GM23338 (cell line): Measurements from ENCODE around the gene CCR6. TPM values are rescaled to one million over a fixed set of nuclear protein-coding genes. Genes with fewer than 3 reads are reported as not detected.

ENCODE experiments used
- ATAC-seq: fragments of 200-7000 bp; cut with Tn5 transposase; 3 replicates; pipeline ENCODE4 v1.9.1; 2020
- DNase-seq: peaks from one replicate; pipeline ENCODE4 v3.0.0-alpha.2; 2015; ENCODE audit warnings: low spot score
- H2AFZ ChIP-seq: fragments of 200-600 bp; sonication (generic); 2 replicates; pipeline ENCODE4 v1.8.0; 2016; ENCODE audit warnings: antibody characterized with exemption, mild to moderate bottlenecking, moderate library complexity
- H3F3A ChIP-seq: fragments of 200-600 bp; sonication (generic); replicated peaks from 2 replicates; pipeline ENCODE4 v1.8.0; 2017; ENCODE audit warnings: antibody characterized with exemption, mixed run types, low read depth
- H3K27ac ChIP-seq: fragments of 200-600 bp; sonication (generic); 2 replicates; pipeline ENCODE4 v1.6.1; 2016; ENCODE audit warnings: low read depth
- H3K27me3 ChIP-seq: fragments of 200-600 bp; sonication (generic); 2 replicates; pipeline ENCODE4 v1.8.0; 2016; ENCODE audit warnings: mild to moderate bottlenecking, mixed run types, moderate library complexity; ENCODE audit not compliant: insufficient read depth
- H3K36me3 ChIP-seq: fragments of 200-600 bp; sonication (generic); 2 replicates; pipeline ENCODE4 v1.8.0; 2016; ENCODE audit warnings: mild to moderate bottlenecking; ENCODE audit not compliant: insufficient read depth
- H3K4me1 ChIP-seq: fragments of 200-600 bp; sonication (generic); 2 replicates; pipeline ENCODE4 v1.8.0; 2016; ENCODE audit warnings: mild to moderate bottlenecking, moderate library complexity; ENCODE audit not compliant: insufficient read depth
- H3K4me2 ChIP-seq: fragments of 200-600 bp; sonication (generic); 2 replicates; pipeline ENCODE4 v1.7.1; 2017; ENCODE audit warnings: mixed run types
- H3K4me3 ChIP-seq: fragments of 200-600 bp; sonication (generic); 2 replicates; pipeline ENCODE4 v1.6.1; 2016; ENCODE audit warnings: mixed run types
- H3K79me2 ChIP-seq: fragments of 200-600 bp; sonication (generic); replicated peaks from 2 replicates; pipeline ENCODE4 v1.8.0; 2017; ENCODE audit warnings: mild to moderate bottlenecking; ENCODE audit not compliant: insufficient read depth
- H3K9me2 ChIP-seq: fragments of 200-600 bp; sonication (generic); 2 replicates; pipeline ENCODE4 v1.8.0; 2017; ENCODE audit not compliant: insufficient read depth
- H4K20me1 ChIP-seq: fragments of 200-600 bp; sonication (generic); replicated peaks from 2 replicates; pipeline ENCODE4 v1.8.0; 2017; ENCODE audit warnings: mild to moderate bottlenecking; ENCODE audit not compliant: insufficient read depth
- H3K27ac Mint-ChIP-seq: 2 replicates; pipeline ENCODE4 v1.8.0; 2020; ENCODE audit warnings: inconsistent platforms, mild to moderate bottlenecking, moderate library complexity, mixed read lengths
- H3K27me3 Mint-ChIP-seq: 3 replicates; pipeline ENCODE4 v1.8.0; 2022; ENCODE audit warnings: low read depth, mild to moderate bottlenecking, moderate library complexity, mixed read lengths, inconsistent platforms; ENCODE audit not compliant: insufficient read depth, poor library complexity
- H3K36me3 Mint-ChIP-seq: 3 replicates; pipeline ENCODE4 v1.8.0; 2021; ENCODE audit warnings: low read depth, mild to moderate bottlenecking, inconsistent platforms, moderate library complexity, mixed read lengths
- H3K4me1 Mint-ChIP-seq: 3 replicates; pipeline ENCODE4 v1.8.0; 2020; ENCODE audit warnings: mild to moderate bottlenecking, inconsistent platforms, mixed read lengths
- H3K4me3 Mint-ChIP-seq: 3 replicates; pipeline ENCODE4 v1.8.0; 2021; ENCODE audit warnings: moderate library complexity, mild to moderate bottlenecking, inconsistent platforms, mixed read lengths
- H3K9me3 Mint-ChIP-seq: 3 replicates; pipeline ENCODE4 v1.8.0; 2020; ENCODE audit warnings: moderate library complexity, mild to moderate bottlenecking, inconsistent platforms, mixed read lengths
- CTCF ChIP-seq, 2 experiments: fragments of 200-600 bp in 1 of 2; sonication (generic) in 1 of 2; conservative IDR thresholded peaks; 2 replicates each; pipeline versions ENCODE4 v1.5.1 to v1.6.1; 2016 to 2017; ENCODE audit warnings: antibody characterized with exemption in 2 of 2, low read depth in 2 of 2, mild to moderate bottlenecking in 2 of 2, moderate library complexity in 1 of 2
- ETS1 ChIP-seq: IDR thresholded peaks from 2 replicates; pipeline ENCODE4 v1.6.1; 2016; ENCODE audit warnings: antibody characterized with exemption
- EZH2phosphoT487 ChIP-seq: fragments of 200-600 bp; sonication (generic); IDR thresholded peaks from one replicate; pipeline ENCODE4 v1.8.1; 2018; ENCODE audit warnings: antibody characterized with exemption; ENCODE audit not compliant: unreplicated experiment
- NANOG ChIP-seq: IDR thresholded peaks from 2 replicates; pipeline ENCODE4 v1.6.1; 2016; ENCODE audit warnings: antibody characterized with exemption, borderline replicate concordance
- POLR2AphosphoS5 ChIP-seq: IDR thresholded peaks from 2 replicates; pipeline ENCODE4 v1.6.1; 2016; ENCODE audit warnings: antibody characterized with exemption, low read depth
- ZNF114 ChIP-seq: fragments of 250-450 bp; sonication (Bioruptor Pico); IDR thresholded peaks from 2 replicates; pipeline ENCODE4 v1.5.0; 2020; ENCODE audit warnings: mild to moderate bottlenecking, moderate library complexity
- ZNF462 ChIP-seq: fragments of 250-450 bp; sonication (Bioruptor Pico); IDR thresholded peaks from 2 replicates; pipeline ENCODE4 v1.5.0; 2020; ENCODE audit warnings: mild to moderate bottlenecking, moderate library complexity
- polyA plus RNA-seq: library from polyadenylated mRNA; unstranded; fragments of >200 nt; fragmentation: Nextera tagmentation; extraction: Ambion mirVana; gene quantifications from 2 replicates; pipeline ENCODE4 v1.2.1, GENCODE V29; 2016
- total RNA-seq: library from RNA; depleted of rRNA; stranded (reverse); fragments of >200 nt; shearing (Covaris generic); gene quantifications from 2 replicates; pipeline ENCODE4 v1.2.3, GENCODE V29; 2014
- TF ChIP-seq, protein P1 (sequence below): IDR thresholded peaks from one replicate; pipeline ENCODE4 v1.6.1; 2018; ENCODE audit warnings: antibody characterized with exemption; ENCODE audit not compliant: unreplicated experiment

The CCR6 gene
- total and polyA plus RNA-seq, 2 experiments from 2014 or later = not detected

DNA sequence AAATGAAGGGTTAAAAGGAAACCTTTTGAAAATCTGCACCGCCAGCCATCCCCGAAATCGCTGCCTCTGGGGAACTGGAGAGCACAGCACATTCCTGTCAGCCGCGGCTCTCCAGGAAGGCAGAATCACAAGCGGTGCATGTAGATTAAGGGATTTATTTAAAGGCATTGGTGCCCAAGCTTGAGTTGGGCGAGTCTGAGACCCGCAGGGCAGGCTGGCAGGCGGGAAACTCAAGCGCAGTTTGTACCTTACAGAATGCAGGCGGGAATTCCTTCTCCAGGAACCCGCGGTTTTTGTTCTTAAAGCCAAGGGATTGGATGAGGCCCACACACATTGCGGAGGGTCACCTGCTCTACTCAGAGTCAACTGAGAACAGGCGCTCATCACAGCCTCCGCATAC lies 24.1 kb downstream of the CCR6 start:
- H3K27me3 Mint-ChIP-seq = peaks cover 24% of the 10 kb centered on the region
- Histone ChIP-seq H3K9me2 (peaks cover 16% of the 10 kb centered on the region; the same call in 1 of the 2 replicates), H3K4me2 (peak overlapping the region; percentile 30), H2AFZ (peak overlapping the region; percentile 2), H3F3A (no peaks in the 10 kb centered on the region; the same call in 1 of the 2 replicates), H3K4me1 (peaks cover 42% of the 10 kb centered on the region), H4K20me1 (no peaks in the 10 kb centered on the region), H3K27me3 (peaks cover 11% of the 10 kb centered on the region; the same call in 1 of the 2 replicates), H3K36me3 (no peaks in the 10 kb centered on the region; the same call in 1 of the 2 replicates), H3K79me2 (no peaks in the 10 kb centered on the region), H3K4me3 (peak overlapping the region; percentile 14; the same call in 1 of the 2 replicates), H3K27ac (peak overlapping the region; percentile 70; the same call in 1 of the 2 replicates)
- H3K4me1 Mint-ChIP-seq = peaks cover 36% of the 10 kb centered on the region
- peaks cover 16% of the 10 kb centered on the region for H3K9me3 Mint-ChIP-seq
- peak overlapping the region; percentile 59 for H3K4me3 Mint-ChIP-seq
- H3K36me3 Mint-ChIP-seq = peaks cover 16% of the 10 kb centered on the region; the same call in 2 of the 3 replicates
- DNase-seq (peak; percentile 84), ATAC-seq (peak; percentile 82)
- H3K27ac Mint-ChIP-seq = peak overlapping the region; percentile 70
- no peak for TF ChIP-seq POLR2AphosphoS5
- TF ChIP-seq ETS1 = no peak
- TF ChIP-seq, protein P1, sequence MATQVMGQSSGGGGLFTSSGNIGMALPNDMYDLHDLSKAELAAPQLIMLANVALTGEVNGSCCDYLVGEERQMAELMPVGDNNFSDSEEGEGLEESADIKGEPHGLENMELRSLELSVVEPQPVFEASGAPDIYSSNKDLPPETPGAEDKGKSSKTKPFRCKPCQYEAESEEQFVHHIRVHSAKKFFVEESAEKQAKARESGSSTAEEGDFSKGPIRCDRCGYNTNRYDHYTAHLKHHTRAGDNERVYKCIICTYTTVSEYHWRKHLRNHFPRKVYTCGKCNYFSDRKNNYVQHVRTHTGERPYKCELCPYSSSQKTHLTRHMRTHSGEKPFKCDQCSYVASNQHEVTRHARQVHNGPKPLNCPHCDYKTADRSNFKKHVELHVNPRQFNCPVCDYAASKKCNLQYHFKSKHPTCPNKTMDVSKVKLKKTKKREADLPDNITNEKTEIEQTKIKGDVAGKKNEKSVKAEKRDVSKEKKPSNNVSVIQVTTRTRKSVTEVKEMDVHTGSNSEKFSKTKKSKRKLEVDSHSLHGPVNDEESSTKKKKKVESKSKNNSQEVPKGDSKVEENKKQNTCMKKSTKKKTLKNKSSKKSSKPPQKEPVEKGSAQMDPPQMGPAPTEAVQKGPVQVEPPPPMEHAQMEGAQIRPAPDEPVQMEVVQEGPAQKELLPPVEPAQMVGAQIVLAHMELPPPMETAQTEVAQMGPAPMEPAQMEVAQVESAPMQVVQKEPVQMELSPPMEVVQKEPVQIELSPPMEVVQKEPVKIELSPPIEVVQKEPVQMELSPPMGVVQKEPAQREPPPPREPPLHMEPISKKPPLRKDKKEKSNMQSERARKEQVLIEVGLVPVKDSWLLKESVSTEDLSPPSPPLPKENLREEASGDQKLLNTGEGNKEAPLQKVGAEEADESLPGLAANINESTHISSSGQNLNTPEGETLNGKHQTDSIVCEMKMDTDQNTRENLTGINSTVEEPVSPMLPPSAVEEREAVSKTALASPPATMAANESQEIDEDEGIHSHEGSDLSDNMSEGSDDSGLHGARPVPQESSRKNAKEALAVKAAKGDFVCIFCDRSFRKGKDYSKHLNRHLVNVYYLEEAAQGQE = no peak
- 0 out of 2 replicates have a peak, but pooled peaks have one; percentile 35 for TF ChIP-seq NANOG
- TF ChIP-seq ZNF114 = no peak
- TF ChIP-seq EZH2phosphoT487 = no peak

DNA sequence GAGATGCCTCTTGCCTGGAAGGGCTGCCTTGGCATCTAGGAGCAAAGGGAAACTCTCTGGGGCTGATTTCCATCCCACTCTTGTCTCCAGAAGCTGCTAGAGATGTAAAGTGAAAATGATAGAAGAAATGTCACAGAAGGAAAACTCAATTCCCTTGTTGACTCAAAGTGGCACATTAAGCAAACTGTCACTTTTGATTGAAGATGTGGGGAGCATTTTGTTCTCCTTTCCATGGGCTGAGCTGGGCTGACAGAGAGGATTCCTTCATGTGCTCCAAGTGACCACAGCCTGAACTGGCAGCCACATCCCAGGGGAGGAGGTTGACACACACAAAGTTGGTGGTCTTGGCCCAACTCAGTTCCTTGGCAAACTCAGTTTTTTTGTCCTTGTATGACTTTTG lies 25.1 kb downstream of the CCR6 start:
- Histone ChIP-seq H3K36me3 (no peaks in the 10 kb centered on the region; the same call in 1 of the 2 replicates), H3K27me3 (peaks cover 11% of the 10 kb centered on the region; the same call in 1 of the 2 replicates), H3K79me2 (no peaks in the 10 kb centered on the region), H3K27ac (no peak overlapping the region), H3F3A (no peaks in the 10 kb centered on the region; the same call in 1 of the 2 replicates), H3K4me1 (peaks cover 44% of the 10 kb centered on the region), H3K4me3 (no peak overlapping the region), H3K9me2 (peaks cover 24% of the 10 kb centered on the region; the same call in 1 of the 2 replicates), H4K20me1 (no peaks in the 10 kb centered on the region), H3K4me2 (peak overlapping the region; percentile 31; the same call in 1 of the 2 replicates), H2AFZ (no peak overlapping the region)
- DNase-seq (no peak), ATAC-seq (no peak)
- Mint-ChIP-seq H3K27me3 (peaks cover 22% of the 10 kb centered on the region), H3K9me3 (peaks cover 16% of the 10 kb centered on the region), H3K36me3 (peaks cover 16% of the 10 kb centered on the region; the same call in 2 of the 3 replicates), H3K27ac (no peak overlapping the region), H3K4me3 (no peak overlapping the region), H3K4me1 (peaks cover 38% of the 10 kb centered on the region)
- TF ChIP-seq ZNF462 (CRISPR knock-in tag) (no peak), CTCF (conservative IDR thresholded peaks at IDR 0.05; ENCODE audit: low read depth in 2 of 2) (no peak)
